Left kidney (tissue), 2 donors: ENCODE measurements around the gene TMEM255A. TPM values are rescaled to one million over a fixed set of nuclear protein-coding genes. Genes with fewer than 3 reads are reported as not detected.

ENCODE experiments used
- DNase-seq: peaks from one replicate; pipeline ENCODE4 v3.0.0-alpha.2; 2013
- polyA plus RNA-seq: library from polyadenylated mRNA; unstranded; fragments of 120-200 nt; gene quantifications from one replicate; pipeline ENCODE4 v1.2.1, GENCODE V29; 2013; ENCODE audit not compliant: insufficient read length

TMEM255A gene
- polyA plus RNA-seq, 1 donor = 0.27 TPM

DNA sequence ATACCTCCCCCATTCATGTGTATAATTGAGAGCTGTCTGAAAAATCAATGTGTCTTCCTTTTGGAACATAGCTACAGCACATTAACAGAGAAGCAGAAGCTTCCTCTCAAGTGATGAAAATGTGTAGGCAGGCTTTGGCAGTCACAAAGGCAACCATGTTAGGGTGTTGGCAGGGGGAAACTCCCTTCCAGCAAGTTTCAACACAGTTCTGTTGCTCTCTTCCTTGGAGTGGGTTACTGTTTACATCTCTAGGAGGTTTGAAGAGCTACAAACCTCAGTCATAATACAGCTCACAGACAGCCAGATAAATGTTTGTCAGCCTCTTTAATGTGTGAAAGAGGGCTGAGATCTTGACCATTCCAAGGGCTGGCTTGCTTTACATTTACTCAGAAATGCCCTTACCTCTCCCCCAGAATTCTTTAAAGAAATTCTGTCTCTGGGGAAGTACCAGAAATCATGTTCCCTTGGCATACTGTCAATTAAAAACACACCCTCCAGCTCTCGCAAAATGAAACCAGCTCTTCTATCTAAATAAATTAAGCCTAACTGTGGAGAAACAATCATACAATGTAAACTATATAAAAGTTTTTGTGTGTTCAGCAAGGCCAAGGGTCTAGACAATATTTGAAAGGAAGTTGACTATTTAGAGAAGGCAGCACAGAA lies 41.8 kb downstream of the TMEM255A start:
- DNase-seq = no peak

DNA sequence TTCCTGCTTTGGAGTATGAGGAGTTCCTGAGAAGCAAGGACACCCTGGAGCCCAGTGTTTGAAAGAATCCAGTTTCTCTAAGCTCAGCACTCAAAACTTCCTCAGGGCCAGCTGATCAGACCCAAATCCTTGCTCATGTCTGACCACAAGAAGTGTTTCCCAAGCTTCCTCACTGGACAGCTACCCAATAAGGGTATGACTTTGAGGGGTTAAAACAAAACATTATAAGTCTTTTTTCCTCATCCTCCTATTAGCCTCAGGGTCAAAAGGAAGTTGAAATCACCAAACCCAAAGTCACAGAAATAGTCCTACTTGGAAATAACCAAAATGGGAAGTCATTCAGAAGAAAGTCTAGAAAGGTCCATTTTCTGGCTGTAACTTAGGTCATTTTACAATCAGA lies 46.9 kb downstream of the TMEM255A start:
- no peak for DNase-seq

GRCh38 chrX:120262859-120263708 lies 48.2 kb downstream of the TMEM255A start:
- DNase-seq = no peak

DNA sequence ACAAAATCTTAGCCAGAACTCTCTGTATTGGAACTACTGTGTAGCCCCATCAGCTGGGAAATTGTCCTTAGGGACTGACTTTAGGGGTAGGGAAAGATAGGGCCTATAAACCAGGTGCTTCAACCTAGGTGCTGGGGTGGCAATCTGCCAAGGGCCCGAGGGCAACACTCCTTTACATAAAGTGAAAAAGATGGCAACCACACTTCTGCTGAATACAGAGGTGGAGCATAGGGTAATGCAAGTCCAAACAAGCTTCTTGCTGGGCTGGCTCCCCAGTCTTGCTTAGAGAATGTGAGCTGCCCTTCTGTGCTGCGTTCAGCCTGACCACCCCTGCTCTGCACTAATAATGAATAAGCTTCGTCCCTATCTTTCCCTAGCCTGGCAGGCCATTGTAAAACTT lies 50.9 kb downstream of the TMEM255A start:
- no peak for DNase-seq

GRCh38 chrX:120253784-120254183 lies 57.5 kb downstream of the TMEM255A start:
- DNase-seq = no peak

- DNase-seq = peak; percentile 34
These were observed 59.7 kb downstream of the TMEM255A start for GRCh38 chrX:120251471-120252011.

DNA sequence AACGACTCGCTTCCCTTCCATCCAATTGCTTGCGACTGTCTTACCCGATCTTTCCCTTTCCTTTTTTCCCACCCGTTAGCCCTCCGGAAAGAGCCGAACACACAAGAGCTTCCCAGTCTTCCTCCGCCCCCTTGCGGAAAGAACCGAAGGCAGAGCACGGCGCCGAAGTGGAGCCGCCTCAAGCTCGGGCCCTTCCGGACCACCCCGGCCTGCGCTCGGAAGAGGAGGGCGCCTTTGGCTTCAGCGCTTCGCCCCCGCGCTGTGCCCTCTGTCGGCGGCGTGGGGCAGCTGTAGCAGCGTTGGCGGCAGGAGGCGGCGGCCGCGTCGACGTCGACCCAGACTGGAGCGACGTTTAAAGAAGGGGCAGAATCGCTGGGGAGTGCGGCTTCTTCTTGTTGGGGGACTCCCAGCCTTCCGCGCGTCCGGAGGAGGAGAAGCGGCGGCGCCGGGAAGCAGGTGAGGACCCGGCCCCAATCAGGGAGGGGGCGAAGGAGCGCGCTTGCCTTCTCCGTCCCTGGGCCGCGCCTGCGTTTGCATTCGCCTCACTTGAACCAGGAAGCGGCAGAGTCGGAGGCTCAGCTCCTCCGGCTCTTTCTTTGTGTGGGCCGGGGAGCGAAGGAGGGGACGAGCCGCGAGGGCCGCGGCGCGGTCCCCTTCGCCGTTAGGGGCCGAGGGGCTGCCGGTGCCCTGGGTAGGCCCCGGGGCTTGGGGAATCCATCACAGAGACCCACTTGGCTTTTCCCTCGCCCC lies 60.6 kb downstream of the TMEM255A start, which contains the start of gene ZBTB33:
TSS of gene ZBTB33 (plus strand) at position 291 of the 750 bp plus-strand sequence. CDS start 2,604 bp downstream, outside the sequence.
- peak; percentile 91 for DNase-seq

DNA sequence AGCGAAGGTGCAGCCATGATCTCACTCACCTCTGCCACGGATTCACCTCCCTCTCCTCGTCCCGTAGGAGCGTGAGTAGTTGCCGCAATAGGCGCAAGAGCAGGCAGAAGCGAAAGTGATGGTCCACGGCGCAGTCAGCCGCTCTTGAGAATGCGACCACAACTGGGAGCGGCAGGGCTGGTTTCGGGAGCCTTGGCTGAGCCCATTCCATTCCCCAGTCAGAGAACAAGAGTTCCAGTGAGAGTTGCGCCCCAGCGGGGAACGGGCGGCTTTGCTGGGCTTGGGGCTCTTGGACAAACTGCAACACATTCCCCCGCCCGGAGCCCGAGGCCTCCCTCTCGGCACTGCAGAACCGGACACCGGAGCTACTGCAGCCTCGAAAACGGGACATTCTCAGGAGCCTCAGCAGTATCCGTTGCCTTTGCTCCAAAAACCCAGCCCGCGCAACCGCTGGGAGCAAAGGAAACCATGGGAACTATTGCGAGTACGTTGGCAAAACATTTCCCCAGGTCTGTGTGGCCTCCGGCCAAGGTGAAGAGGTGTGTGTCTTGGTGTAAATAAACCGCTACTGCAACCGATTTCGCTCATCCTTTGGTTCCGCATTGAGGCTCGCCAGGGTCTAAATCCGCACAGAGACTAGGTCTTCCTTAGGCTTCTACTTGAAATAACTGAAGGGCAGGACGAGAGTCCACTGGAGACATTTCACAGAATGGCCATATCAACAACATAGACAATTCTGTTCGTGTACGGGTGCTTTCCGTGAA lies 66.3 kb downstream of the TMEM255A start:
- peak; percentile 75 for DNase-seq

GRCh38 chrX:120244395-120244734 lies 66.9 kb downstream of the TMEM255A start:
- no peak for DNase-seq

- DNase-seq = no peak
These were observed 68.4 kb downstream of the TMEM255A start for GRCh38 chrX:120242813-120243212.

GRCh38 chrX:120238933-120239332 lies 72.3 kb downstream of the TMEM255A start:
- no peak for DNase-seq

GRCh38 chrX:120236687-120237479 lies 74.4 kb downstream of the TMEM255A start:
- no peak for DNase-seq

GRCh38 chrX:120235284-120235683 lies 76.0 kb downstream of the TMEM255A start:
- DNase-seq = no peak

DNA sequence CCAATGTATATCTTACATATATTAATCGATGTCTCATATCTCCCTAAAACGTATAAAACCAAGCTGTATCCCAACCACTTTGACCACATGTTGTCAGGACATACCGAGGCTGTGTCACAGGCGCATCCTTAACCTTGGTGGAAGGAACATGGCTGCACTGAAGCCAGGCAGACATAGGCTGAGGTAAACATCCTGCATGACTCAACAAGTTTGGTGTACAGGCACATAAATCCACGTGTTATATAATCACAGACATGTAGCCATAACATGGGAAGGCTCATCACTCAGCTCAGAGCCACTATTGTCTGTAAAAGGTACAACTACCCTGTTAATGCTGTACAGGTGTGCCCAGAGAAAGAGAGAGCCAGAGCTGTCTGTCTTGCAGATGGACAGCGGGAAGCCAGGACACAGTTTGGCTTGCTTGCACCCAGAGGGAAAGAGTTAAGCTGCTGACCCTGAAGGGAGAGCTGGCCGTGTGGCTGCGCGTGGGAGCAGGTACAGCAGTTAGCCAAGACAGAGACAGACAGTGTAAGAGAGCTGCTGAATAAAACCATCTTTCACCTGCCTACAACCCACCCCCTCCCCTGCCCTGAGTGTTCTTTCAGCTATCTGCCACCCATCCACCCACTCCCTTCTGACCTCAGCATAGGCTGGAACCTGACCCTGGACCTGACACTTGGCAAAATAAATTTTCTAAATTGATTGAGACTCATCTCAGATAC lies 82.9 kb downstream of the TMEM255A start:
- DNase-seq = no peak

- no peak for DNase-seq
These were observed 86.9 kb downstream of the TMEM255A start for GRCh38 chrX:120224388-120224787.

GRCh38 chrX:120223374-120223773 lies 87.9 kb downstream of the TMEM255A start:
- DNase-seq = no peak

GRCh38 chrX:120213438-120214265 lies 97.6 kb downstream of the TMEM255A start:
- peak; percentile 57 for DNase-seq
